Astrocyte of the cerebellum (primary cell): Measurements from ENCODE around the gene VPS25.
"Not testable (repeated sequence)": the region's sequence is repeated elsewhere in the genome, so short reads cannot be mapped to it uniquely, and the experiment has no call there.

Experiments used
- DNase-seq: peaks from one replicate; pipeline ENCODE4 v3.0.0-alpha.2; 2011; ENCODE audit warnings: low read depth
- H3K4me3 ChIP-seq: 2 replicates; pipeline ENCODE4 v1.5.1; 2011; ENCODE audit warnings: mild to moderate bottlenecking, low read depth, low read length, moderate library complexity
- CTCF ChIP-seq: IDR thresholded peaks from 2 replicates; pipeline ENCODE4 v1.5.1; 2012; ENCODE audit warnings: low read length, low read depth, moderate library complexity, mild to moderate bottlenecking; ENCODE audit errors: missing control alignments
- in situ Hi-C: cut with HindIII; loops from 2 replicates; pipeline ENCODE4 v1.10.0; 2017; ENCODE audit warnings: low sequenced_read_pairs

VPS25 gene

GRCh38 chr17:42773290-42774035 is at the start of gene VPS25:
TSS of gene VPS25 (plus strand) at chr17:42773449. CDS start at chr17:42773476, 27 bp downstream.
- TF ChIP-seq CTCF: peak; percentile 35
- in situ Hi-C loops: no loop called here
- DNase-seq: peak; percentile 43

DNA sequence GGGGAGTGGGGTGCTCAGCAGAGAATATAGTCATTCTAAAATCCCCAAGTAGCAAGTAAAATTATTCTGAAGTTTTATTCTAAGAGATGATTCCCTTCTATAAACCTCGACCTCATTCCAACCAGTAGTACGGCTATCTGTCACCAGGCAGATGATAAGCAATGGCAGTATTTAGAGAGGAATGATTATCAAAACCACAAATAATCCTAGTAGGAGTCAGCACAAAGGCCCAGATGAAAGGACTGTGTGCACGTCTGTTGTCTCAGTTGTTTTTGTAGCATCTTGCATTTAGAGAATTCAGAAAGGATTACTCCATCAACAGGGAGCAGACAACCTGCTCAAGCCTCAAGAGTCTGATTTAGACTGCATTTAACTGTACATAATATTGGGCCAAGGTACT is 49.6 kb upstream of the VPS25 start:
- DNase-seq: no peak
- in situ Hi-C loops: no loop called here
- H3K4me3 ChIP-seq: no peak overlapping the region
- TF ChIP-seq CTCF: no peak

More at GRCh38 chr17:42773290-42774035, at the start of gene VPS25:
- H3K4me3 ChIP-seq: peak within 1 kb of the TSS; percentile 94

- DNase-seq: no peak
- no peak overlapping the region for H3K4me3 ChIP-seq
- in situ Hi-C loops: no loop called here
- TF ChIP-seq CTCF: no peak
These were observed 48.1 kb upstream of the VPS25 start for GRCh38 chr17:42725143-42725542.

- no peak for DNase-seq
- no peak overlapping the region for H3K4me3 ChIP-seq
- in situ Hi-C loops: no loop called here
- no peak for TF ChIP-seq CTCF
These were observed 32.5 kb upstream of the VPS25 start for GRCh38 chr17:42740699-42741098.

DNA sequence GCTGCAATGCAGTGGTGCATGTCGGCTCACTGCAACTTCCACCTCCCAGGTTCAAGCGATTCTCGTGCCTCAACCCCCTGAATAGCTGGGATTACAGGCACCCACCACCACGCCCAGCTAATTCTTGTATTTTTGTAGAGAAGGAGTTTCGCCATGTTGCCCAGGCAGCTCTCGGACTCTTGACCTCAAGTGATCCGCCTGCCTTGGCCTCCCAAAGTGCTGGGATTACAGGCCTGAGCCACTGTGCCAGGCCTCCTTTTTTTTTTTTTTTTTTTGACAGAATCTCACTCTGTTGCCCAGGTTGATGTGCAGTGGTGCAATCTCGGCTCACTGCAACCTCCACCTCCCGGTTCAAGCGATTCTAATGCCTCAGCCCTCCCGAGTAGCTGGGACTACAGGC is 30.3 kb upstream of the VPS25 start:
- DNase-seq, H3K4me3 ChIP-seq, in situ Hi-C loops: not testable (repeated sequence)

- DNase-seq: no peak
- H3K4me3 ChIP-seq: peak overlapping the region; percentile 85
- TF ChIP-seq CTCF: peak; percentile 45
- in situ Hi-C loops: no loop called here
These were observed 29.5 kb upstream of the VPS25 start for GRCh38 chr17:42743595-42744282.

DNA sequence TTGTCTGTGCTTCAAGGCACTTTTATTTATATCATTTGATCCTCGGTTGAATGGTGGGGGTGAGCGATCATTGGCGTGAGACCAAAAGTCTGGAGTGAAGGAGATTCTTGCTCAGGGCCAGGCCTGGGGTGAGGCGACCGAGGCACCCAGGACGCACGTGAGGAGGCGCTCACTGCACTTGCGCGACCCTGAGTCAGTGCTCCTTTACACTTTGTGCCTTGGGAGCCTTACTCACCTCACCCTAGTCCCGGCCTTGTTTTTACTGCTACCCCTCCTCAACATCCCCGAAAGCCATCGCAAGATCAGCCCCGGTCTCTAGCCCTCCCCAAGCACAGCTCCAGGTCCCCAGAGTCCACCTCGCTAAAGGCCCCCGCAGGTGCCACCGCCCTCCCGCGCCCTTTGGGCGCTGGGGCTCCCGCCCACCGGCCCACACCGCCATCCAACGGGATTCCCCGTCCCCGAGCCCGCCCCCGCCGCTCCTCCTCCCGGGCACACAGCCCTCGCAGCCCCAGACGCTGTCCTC is 28.9 kb upstream of the VPS25 start:
- DNase-seq: no peak
- in situ Hi-C loops: no loop called here
- no peak for TF ChIP-seq CTCF
- H3K4me3 ChIP-seq: peak overlapping the region; percentile 85
